Body of pancreas (tissue), 4 donors: ENCODE measurements around the gene EHD3. TPM values are rescaled to one million over a fixed set of nuclear protein-coding genes. Genes with fewer than 3 reads are reported as not detected.

ENCODE experiments used
- ATAC-seq: fragments of 150-250 bp; one replicate; pipeline ENCODE4 v1.9.1; 2016
- DNase-seq, 4 donors: peaks; one replicate each; pipeline ENCODE4 v3.0.0-alpha.2; 2019
- H3K27ac ChIP-seq, 4 donors: fragments of 200-600 bp; sonication (generic); 1 replicate in 3 of 4; 2 replicates in 1 of 4; pipeline versions ENCODE4 v1.5.1 to v1.6.1; 2016 to 2019; ENCODE audit warnings: mild to moderate bottlenecking in 1 of 4, mixed read lengths in 1 of 4, moderate library complexity in 1 of 4
- H3K27me3 ChIP-seq, 2 donors: fragments of 200-600 bp; sonication (generic); one replicate each; pipeline ENCODE4 v1.6.0; 2016; ENCODE audit warnings: mild to moderate bottlenecking in 1 of 2
- H3K36me3 ChIP-seq, 2 donors: fragments of 200-600 bp; sonication (generic); replicated peaks in 1 of 2; 2 replicates each; pipeline ENCODE4 v1.5.1; 2016; ENCODE audit warnings: low read depth in 2 of 2; ENCODE audit not compliant: insufficient read depth in 1 of 2
- H3K4me1 ChIP-seq: fragments of 200-600 bp; sonication (generic); one replicate; pipeline ENCODE4 v1.6.0; 2016
- H3K4me3 ChIP-seq, 2 donors: fragments of 200-600 bp; sonication (generic); 1 replicate in 1 of 2; 2 replicates in 1 of 2; pipeline ENCODE4 v1.5.1; 2016 to 2019
- H3K9me3 ChIP-seq, 3 donors: fragments of 200-600 bp; sonication (generic); 1 replicate in 2 of 3; 2 replicates in 1 of 3; pipeline ENCODE4 v1.5.1; 2016
- CTCF ChIP-seq, 7 experiments: fragments of 450-650 bp in 4 of 7; fragments of 200-600 bp in 3 of 7; sonication (generic) in 3 of 7; IDR thresholded peaks; one replicate each; pipeline ENCODE4 v1.5.1; 2016 to 2019; ENCODE audit warnings: antibody characterized with exemption in 7 of 7
- POLR2A ChIP-seq, 3 donors: fragments of 450-650 bp; IDR thresholded peaks; one replicate each; pipeline ENCODE4 v1.6.1; 2016; ENCODE audit warnings: antibody characterized with exemption in 3 of 3, mild to moderate bottlenecking in 2 of 3
- WGBS, 2 donors: methylation state at CpG; one replicate each; pipeline ENCODE4 v1.1.5; 2017; 5-methylcytosine and 5-hydroxymethylcytosine counted together
- intact Hi-C: fragments of 100-400 bp; cut with DNase I; formaldehyde crosslinking; loops from one replicate; pipeline ENCODE4 v1.15.1; 2023
- total RNA-seq, 2 donors: library from RNA; depleted of rRNA; stranded (reverse); fragments of >200 nt; gene quantifications; one replicate each; pipeline ENCODE4 v1.1.0, GENCODE V29; 2016

Gene EHD3
- total RNA-seq, 2 donors from 2014 or later, result 0.99 to 2.3 TPM

DNA sequence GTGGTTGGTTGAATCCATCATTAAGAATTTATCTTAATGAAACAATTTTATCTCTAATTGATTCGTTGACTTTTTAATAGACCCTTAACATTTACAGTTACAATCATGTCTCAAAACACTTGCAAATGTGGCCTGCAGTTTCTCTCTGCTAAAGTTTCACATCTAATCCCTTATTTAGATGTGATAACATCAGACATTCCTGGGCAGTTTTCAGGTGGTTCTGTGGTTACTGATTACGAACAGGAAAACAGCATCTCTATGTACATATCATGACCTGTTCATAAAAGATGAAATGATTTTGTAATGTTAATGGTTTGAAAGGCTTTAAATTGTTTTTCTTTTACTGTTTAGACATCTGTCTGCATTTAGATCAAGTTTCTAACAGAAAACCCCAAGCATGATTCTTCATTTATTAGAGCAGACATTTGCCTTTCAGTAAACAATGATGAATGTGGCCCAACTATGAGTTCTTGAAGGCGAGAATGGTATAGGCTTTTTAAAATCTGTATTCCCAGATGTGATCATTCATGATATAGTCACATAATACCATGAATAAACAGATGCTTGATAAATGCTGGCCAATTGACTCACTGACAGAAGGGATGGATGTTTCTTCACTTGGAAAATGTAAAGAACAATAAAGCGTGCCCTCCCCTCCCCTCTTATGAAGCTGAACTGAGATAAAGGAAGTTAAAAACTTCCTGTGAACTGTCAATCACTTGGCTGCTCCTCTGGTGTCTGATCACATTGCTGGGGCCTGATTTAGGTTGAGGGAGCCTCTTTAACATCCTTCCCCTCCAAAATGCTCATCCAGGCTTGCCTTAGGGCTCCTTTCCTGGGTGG is 20.1 kb upstream of the EHD3 start:
- H3K9me3 ChIP-seq, result no peaks in the 10 kb centered on the region
- DNase-seq, result no peak
- no peak for TF ChIP-seq CTCF (IDR thresholded peaks at IDR 0.05)
- TF ChIP-seq POLR2A (IDR thresholded peaks at IDR 0.05), result no peak
- intact Hi-C loops, result no loop called here
- no peaks in the 10 kb centered on the region for H3K27me3 ChIP-seq
- H3K4me3 ChIP-seq, result no peak overlapping the region
- no peak for ATAC-seq
- no peaks in the 10 kb centered on the region for H3K4me1 ChIP-seq
- H3K36me3 ChIP-seq, result no peaks in the 10 kb centered on the region
- H3K27ac ChIP-seq, result no peak overlapping the region
- 4 to 34% methylated on average over 4 of the region's 4 CpGs for WGBS, 2 donors

GRCh38 chr2:31214444-31214915 is 19.5 kb upstream of the EHD3 start:
- 77 to 83% methylated on average over 7 to 8 of the region's 8 CpGs for WGBS, 2 donors
- DNase-seq, result no peak
- ATAC-seq, result no peak
- Histone ChIP-seq H3K27ac (no peak overlapping the region), H3K9me3 (no peaks in the 10 kb centered on the region), H3K36me3 (no peaks in the 10 kb centered on the region), H3K27me3 (no peaks in the 10 kb centered on the region), H3K4me1 (no peaks in the 10 kb centered on the region), H3K4me3 (no peak overlapping the region)
- TF ChIP-seq POLR2A (IDR thresholded peaks at IDR 0.05) (no peak), CTCF (IDR thresholded peaks at IDR 0.05) (no peak)
- intact Hi-C loops, result no loop called here

DNA sequence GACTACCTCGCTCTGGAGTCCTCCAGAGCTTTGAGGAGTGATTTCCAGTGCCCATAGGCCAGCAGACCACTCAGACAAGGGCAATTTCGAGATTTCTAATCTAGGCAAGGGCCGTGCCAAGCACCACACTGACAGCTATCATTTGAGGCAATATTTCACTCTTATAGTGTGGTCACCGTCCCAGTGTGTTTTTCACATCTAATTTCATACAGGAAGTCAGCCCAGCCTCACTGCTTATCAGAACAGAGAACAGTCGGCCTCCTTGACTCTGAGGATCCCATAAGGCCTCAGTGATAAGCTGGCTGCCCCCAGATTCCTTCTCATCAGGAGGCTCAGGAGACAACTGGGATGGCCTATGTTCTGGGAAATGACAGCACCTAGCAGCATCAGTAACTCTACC is 17.2 kb upstream of the EHD3 start:
- TF ChIP-seq CTCF (IDR thresholded peaks at IDR 0.05), result no peak
- no peak for TF ChIP-seq POLR2A (IDR thresholded peaks at IDR 0.05)
- no peak overlapping the region for H3K4me3 ChIP-seq
- H3K36me3 ChIP-seq, result no peaks in the 10 kb centered on the region
- H3K27ac ChIP-seq, result no peak overlapping the region
- H3K4me1 ChIP-seq, result no peaks in the 10 kb centered on the region
- DNase-seq (no peak), ATAC-seq (no peak)
- H3K27me3 ChIP-seq, result no peaks in the 10 kb centered on the region
- 43 to 72% methylated on average over 5 of the region's 5 CpGs for WGBS, 2 donors
- no peaks in the 10 kb centered on the region for H3K9me3 ChIP-seq
- intact Hi-C loops, result no loop called here

DNA sequence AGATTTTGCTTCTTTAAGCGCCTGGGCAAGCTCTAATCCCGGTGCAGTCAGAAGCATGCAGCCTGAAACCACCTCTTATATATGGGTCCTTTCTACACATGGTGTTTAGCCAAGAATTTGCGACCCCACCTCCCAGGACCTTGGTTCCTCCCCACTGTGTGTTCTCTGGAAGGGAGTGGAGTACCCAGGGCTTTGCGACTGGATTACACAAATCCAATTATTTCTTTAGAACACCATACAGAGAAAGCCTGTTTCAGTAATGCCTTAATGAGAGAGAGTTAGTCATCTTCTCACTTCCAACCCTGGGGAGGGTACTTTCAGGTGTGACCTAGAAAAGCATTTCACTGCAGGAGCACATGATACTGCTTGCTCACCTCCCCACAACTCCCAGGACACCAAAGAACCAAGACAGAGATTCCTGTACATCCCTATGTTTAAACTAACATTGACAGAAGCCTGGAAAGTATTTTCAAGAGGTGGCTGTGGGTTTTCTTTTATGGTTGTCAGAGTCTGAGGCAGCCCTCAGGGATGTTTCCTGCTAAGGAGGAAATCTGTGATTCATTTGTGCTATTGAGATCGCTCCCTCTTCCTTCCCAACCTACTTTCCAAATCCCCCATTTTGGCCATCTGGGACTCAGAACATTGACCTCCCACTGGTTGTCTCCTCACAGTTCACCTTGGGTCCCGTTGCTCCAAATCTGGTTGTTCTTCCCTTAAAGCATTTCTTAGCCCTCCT is 16.3 kb upstream of the EHD3 start, which contains the start of gene CAPN14:
Gene CAPN14, minus strand, starts transcription at position 51 of the 736 bp plus-strand sequence. CDS start 12,068 bp downstream, outside the sequence.
- WGBS, 2 donors, result 63 to 64% methylated on average over 6 of the region's 6 CpGs
- no peaks in the 10 kb centered on the region for H3K27me3 ChIP-seq
- H3K4me3 ChIP-seq, result no peak within 1 kb of the TSS
- no peak for TF ChIP-seq CTCF (IDR thresholded peaks at IDR 0.05)
- no peak for TF ChIP-seq POLR2A (IDR thresholded peaks at IDR 0.05)
- intact Hi-C loops, result no loop called here
- DNase-seq (no peak), ATAC-seq (no peak)
- H3K9me3 ChIP-seq, result no peaks in the 10 kb centered on the region
- H3K36me3 ChIP-seq, result no peaks in the 10 kb centered on the region
- H3K27ac ChIP-seq, result no peak within 1 kb of the TSS
- no peaks in the 10 kb centered on the region for H3K4me1 ChIP-seq
